Activated naive CD4-positive, alpha-beta T cell treated with anti-CD3 and anti-CD28 coated beads for 36 hours (primary cell): Measurements from ENCODE around the gene SEC61A1. TPM values are rescaled to one million over a fixed set of nuclear protein-coding genes. Genes with fewer than 3 reads are reported as not detected.

ENCODE experiments used
- CTCF ChIA-PET: fragments of 350-600 bp; sonication (Branson Sonifier 250); formaldehyde crosslinking; loops from one replicate; lab custom pipeline; 2021; ENCODE audit warnings: antibody characterized with exemption; lab: Charles Lee
- DNase-seq: peaks from one replicate; pipeline ENCODE4 v3.0.0-alpha.2; 2020
- H3K27ac Mint-ChIP-seq: one replicate; pipeline ENCODE4 v1.8.0; 2021; ENCODE audit warnings: mild to moderate bottlenecking, mixed read lengths
- H3K27me3 Mint-ChIP-seq: one replicate; pipeline ENCODE4 v1.8.0; 2021; ENCODE audit warnings: low read depth, mixed read lengths
- H3K36me3 Mint-ChIP-seq: one replicate; pipeline ENCODE4 v1.8.0; 2021; ENCODE audit warnings: low read depth, mixed read lengths
- H3K4me1 Mint-ChIP-seq: one replicate; pipeline ENCODE4 v1.8.0; 2021; ENCODE audit warnings: low read depth, mixed read lengths
- H3K4me3 Mint-ChIP-seq: one replicate; pipeline ENCODE4 v1.8.0; 2021; ENCODE audit warnings: mild to moderate bottlenecking, moderate library complexity, mixed read lengths
- H3K9me3 Mint-ChIP-seq: one replicate; pipeline ENCODE4 v1.8.0; 2021; ENCODE audit warnings: mixed read lengths
- intact Hi-C: fragments of 100-400 bp; cut with micrococcal nuclease; formaldehyde crosslinking; loops from one replicate; pipeline ENCODE4 v1.15.1; 2023
- total RNA-seq, 2 experiments: library from RNA; stranded (reverse); gene quantifications; one replicate each; pipeline ENCODE4 v1.2.3, GENCODE V29; 2021

SEC61A1 gene
- total RNA-seq, 2 experiments from 2014 or later, result 115 to 119 TPM

GRCh38 chr3:128098234-128098633, 46.0 kb downstream of the SEC61A1 start:
- Mint-ChIP-seq H3K27me3 (no peaks in the 10 kb centered on the region), H3K36me3 (peaks cover 58% of the 10 kb centered on the region), H3K9me3 (no peaks in the 10 kb centered on the region), H3K4me1 (peaks cover 5% of the 10 kb centered on the region), H3K4me3 (no peak overlapping the region), H3K27ac (no peak overlapping the region)
- CTCF ChIA-PET, result interaction anchor here (1.2 kb wide), 1 partner anchor 12 kb away, joined by 3 read pairs; no protein-coding TSS in a partner anchor
- DNase-seq, result no peak
- intact Hi-C loops, result loop anchor here (5.0 kb wide), 2 partner anchors 329 to 394 kb away; partner anchors contain the start of gene GATA2

GRCh38 chr3:128100161-128100560, 47.9 kb downstream of the SEC61A1 start:
- intact Hi-C loops, result no loop called here
- Mint-ChIP-seq H3K4me3 (no peak overlapping the region), H3K27ac (no peak overlapping the region), H3K27me3 (no peaks in the 10 kb centered on the region), H3K4me1 (peaks cover 2% of the 10 kb centered on the region), H3K36me3 (peaks cover 56% of the 10 kb centered on the region), H3K9me3 (no peaks in the 10 kb centered on the region)
- no peak for DNase-seq
- CTCF ChIA-PET, result interaction anchor here (1.0 kb wide), 1 partner anchor 9 kb away, joined by 4 read pairs; no protein-coding TSS in a partner anchor

- no peaks in the 10 kb centered on the region for H3K27me3 Mint-ChIP-seq
- H3K27ac Mint-ChIP-seq, result no peak overlapping the region
- no peak overlapping the region for H3K4me3 Mint-ChIP-seq
- peaks cover 53% of the 10 kb centered on the region for H3K36me3 Mint-ChIP-seq
- CTCF ChIA-PET, result interaction anchor here (1.0 kb wide), 1 partner anchor 8 kb away, joined by 4 read pairs; no protein-coding TSS in a partner anchor
- intact Hi-C loops, result no loop called here
- no peaks in the 10 kb centered on the region for H3K4me1 Mint-ChIP-seq
- DNase-seq, result no peak
- no peaks in the 10 kb centered on the region for H3K9me3 Mint-ChIP-seq
These were observed 48.4 kb downstream of the SEC61A1 start for GRCh38 chr3:128100638-128101037.

- DNase-seq, result no peak
- Mint-ChIP-seq H3K4me3 (no peak overlapping the region), H3K9me3 (no peaks in the 10 kb centered on the region), H3K27me3 (no peaks in the 10 kb centered on the region), H3K36me3 (peaks cover 45% of the 10 kb centered on the region), H3K4me1 (no peaks in the 10 kb centered on the region), H3K27ac (no peak overlapping the region)
- CTCF ChIA-PET, result interaction anchor here (0.9 to 1.3 kb wide), 2 partner anchors 8 to 10 kb away, joined by 3 to 5 read pairs; no protein-coding TSS in a partner anchor
- intact Hi-C loops, result no loop called here
These were observed 51.0 kb downstream of the SEC61A1 start for GRCh38 chr3:128103136-128103676.

- Mint-ChIP-seq H3K27ac (no peak overlapping the region), H3K36me3 (peaks cover 40% of the 10 kb centered on the region), H3K4me3 (no peak overlapping the region), H3K27me3 (no peaks in the 10 kb centered on the region), H3K4me1 (peaks cover 13% of the 10 kb centered on the region), H3K9me3 (no peaks in the 10 kb centered on the region)
- no peak for DNase-seq
- intact Hi-C loops, result no loop called here
- CTCF ChIA-PET, result no interaction called here
These were observed 55.6 kb downstream of the SEC61A1 start for GRCh38 chr3:128107834-128108233.

- intact Hi-C loops, result loop anchor here (5.0 kb wide), 1 partner anchor 41 kb away; the partner anchor contains the start of gene EEFSEC
- no peak for DNase-seq
- CTCF ChIA-PET, result interaction anchor here (1.5 kb wide), 1 partner anchor 22 kb away, joined by 5 read pairs; no protein-coding TSS in a partner anchor
- Mint-ChIP-seq H3K27ac (peak overlapping the region; percentile 60), H3K4me3 (no peak overlapping the region), H3K27me3 (no peaks in the 10 kb centered on the region), H3K4me1 (peaks cover 38% of the 10 kb centered on the region), H3K36me3 (peaks cover 47% of the 10 kb centered on the region), H3K9me3 (no peaks in the 10 kb centered on the region)
These were observed 58.9 kb downstream of the SEC61A1 start for GRCh38 chr3:128111147-128111546.

GRCh38 chr3:128112357-128112968, 60.2 kb downstream of the SEC61A1 start:
- no peak overlapping the region for H3K4me3 Mint-ChIP-seq
- H3K9me3 Mint-ChIP-seq, result no peaks in the 10 kb centered on the region
- peak; percentile 59 for DNase-seq
- intact Hi-C loops, result loop anchor here (1.0 to 5.0 kb wide), 2 partner anchors 11 to 40 kb away; partner anchors contain the start of genes EEFSEC and RUVBL1
- H3K4me1 Mint-ChIP-seq, result peaks cover 38% of the 10 kb centered on the region
- H3K27me3 Mint-ChIP-seq, result no peaks in the 10 kb centered on the region
- H3K36me3 Mint-ChIP-seq, result peaks cover 53% of the 10 kb centered on the region
- CTCF ChIA-PET, result no interaction called here
- H3K27ac Mint-ChIP-seq, result peak overlapping the region; percentile 79

- H3K27me3 Mint-ChIP-seq, result no peaks in the 10 kb centered on the region
- peaks cover 60% of the 10 kb centered on the region for H3K36me3 Mint-ChIP-seq
- no peak overlapping the region for H3K4me3 Mint-ChIP-seq
- H3K4me1 Mint-ChIP-seq, result peaks cover 50% of the 10 kb centered on the region
- no peak overlapping the region for H3K27ac Mint-ChIP-seq
- CTCF ChIA-PET, result interaction anchor here (0.7 kb wide), 1 partner anchor 167 kb away, joined by 3 read pairs; no protein-coding TSS in a partner anchor
- H3K9me3 Mint-ChIP-seq, result no peaks in the 10 kb centered on the region
- DNase-seq, result no peak
- intact Hi-C loops, result loop anchor here (5.0 kb wide), 1 partner anchor 38 kb away; the partner anchor contains the start of gene EEFSEC
These were observed 61.9 kb downstream of the SEC61A1 start for GRCh38 chr3:128113817-128114794.

Other genes starting within 250 kb of the SEC61A1 start
- gene MGLL, start 229.9 kb upstream of the SEC61A1 start, total RNA-seq, result under 1 TPM; 0.14 to 0.25 TPM
- gene KBTBD12, start 137.2 kb upstream of the SEC61A1 start, total RNA-seq, result not detected
- 10 to 100 TPM; 71.6 to 73.1 TPM for gene RUVBL1, start 71.4 kb downstream of the SEC61A1 start, total RNA-seq
- 10 to 100 TPM; 11.0 to 11.6 TPM for gene EEFSEC, start 101.0 kb downstream of the SEC61A1 start, total RNA-seq